Measurements from ENCODE around the gene EYA2.

GRCh38 chr20:46977204-46977603, 82.6 kb downstream of the EYA2 start:
- no peak for TF ChIP-seq CTCF (IDR thresholded peaks at IDR 0.05; ENCODE audit: extremely low read depth in 1 of 2, insufficient read depth in 1 of 2, low read depth in 1 of 2, low read length in 2 of 2)
- TF ChIP-seq EZH2 (IDR thresholded peaks at IDR 0.05; ENCODE audit: borderline replicate concordance, low read depth, low read length, severe bottlenecking): no peak
- no peak for TF ChIP-seq POLR2A (IDR thresholded peaks at IDR 0.05; ENCODE audit: low read depth, low read length)

Data from endothelial cell of umbilical vein (primary cell).